HepG2 (cell line): Measurements from ENCODE around the gene HPCAL4. TPM values are rescaled to one million over a fixed set of nuclear protein-coding genes. Genes with fewer than 3 reads are reported as not detected.

Experiments
- ATAC-seq: fragments of 200-7000 bp; cut with Tn5 transposase; 3 replicates; pipeline ENCODE4 v1.9.1; 2020; ENCODE audit warnings: mild to moderate bottlenecking, moderate library complexity
- BruUV-seq: library from RNA; stranded (reverse); fragments of 400-500 nt; replicated peaks from 2 replicates; lab custom pipeline; 2021; lab: Mats Ljungman, UMichigan
- CTCF ChIA-PET: fragments of 300-600 bp; formaldehyde crosslinking; extraction: SDS; loops from one replicate; lab custom pipeline; 2021; ENCODE audit warnings: low total read pairs, inconsistent platforms, low intra/inter-chr PET ratio; lab: Yijun Ruan, JAX
- POLR2A ChIA-PET: fragments of 350-600 bp; sonication (Branson Sonifier 250); formaldehyde crosslinking; loops from one replicate; lab custom pipeline; 2020; ENCODE audit warnings: antibody characterized with exemption, inconsistent platforms; lab: Yijun Ruan, JAX
- DNase-seq: peaks from one replicate; pipeline ENCODE4 v3.0.0-alpha.2; 2015; ENCODE audit warnings: low spot score
- FAIRE-seq: peaks from 3 replicates; lab custom pipeline; 2011; peaks lifted over from hg19 to GRCh38; lab: Jason Lieb, UNC
- H2AFZ ChIP-seq: one replicate; pipeline ENCODE4 v1.6.1; 2011; ENCODE audit warnings: low read length, inconsistent platforms
- H3K27ac ChIP-seq: fragments of 300-600 bp; 3 replicates; pipeline ENCODE4 v1.8.0; 2011; ENCODE audit warnings: mixed run types, mild to moderate bottlenecking, mixed read lengths, low read length, inconsistent platforms; ENCODE audit not compliant: insufficient read depth; ENCODE audit errors: extremely low read length
- H3K27me3 ChIP-seq, 2 experiments: fragments of 200-600 bp in 1 of 2; 2 replicates in 1 of 2; 3 replicates in 1 of 2; pipeline versions ENCODE4 v1.6.0 to v1.8.0; 2011; ENCODE audit warnings: low read length in 2 of 2, mild to moderate bottlenecking in 2 of 2, moderate library complexity in 2 of 2, inconsistent platforms in 1 of 2; ENCODE audit not compliant: insufficient read depth in 2 of 2, control insufficient read depth in 1 of 2
- H3K36me3 ChIP-seq, 2 experiments: fragments of 200-600 bp in 1 of 2; replicated peaks in 1 of 2; 2 replicates in 1 of 2; 3 replicates in 1 of 2; pipeline versions ENCODE4 v1.5.1 to v1.8.0; 2011; ENCODE audit warnings: low read length in 2 of 2, inconsistent platforms in 1 of 2; ENCODE audit not compliant: insufficient read depth in 2 of 2, control insufficient read depth in 1 of 2
- H3K4me1 ChIP-seq: 2 replicates; pipeline ENCODE4 v1.5.1; 2012; ENCODE audit warnings: low read length, inconsistent platforms; ENCODE audit not compliant: insufficient read depth
- H3K4me2 ChIP-seq: 2 replicates; pipeline ENCODE4 v1.6.0; 2011; ENCODE audit warnings: low read depth, low read length, inconsistent platforms
- H3K4me3 ChIP-seq, 3 experiments: fragments of 200-600 bp in 1 of 3; sonication (generic), shearing (Covaris generic) in 1 of 3; replicated peaks in 1 of 3; 2 replicates each; pipeline ENCODE4 v1.5.1; 2011 to 2016; ENCODE audit warnings: low read length in 3 of 3, inconsistent platforms in 2 of 3, low read depth in 2 of 3, mild to moderate bottlenecking in 2 of 3, control low read depth in 1 of 3, mixed read lengths in 1 of 3; ENCODE audit not compliant: insufficient read depth in 1 of 3
- H3K79me2 ChIP-seq: one replicate; pipeline ENCODE4 v1.6.1; 2011; ENCODE audit warnings: low read length, inconsistent platforms; ENCODE audit not compliant: insufficient read depth
- H3K9ac ChIP-seq: 2 replicates; pipeline ENCODE4 v1.6.0; 2011; ENCODE audit warnings: mild to moderate bottlenecking, low read depth, low read length, inconsistent platforms; ENCODE audit not compliant: insufficient read depth
- H3K9me3 ChIP-seq: 2 replicates; pipeline ENCODE4 v1.5.1; 2012; ENCODE audit warnings: mild to moderate bottlenecking, low read length
- H4K20me1 ChIP-seq: 2 replicates; pipeline ENCODE4 v1.6.0; 2011; ENCODE audit warnings: inconsistent platforms, mild to moderate bottlenecking, low read length, moderate library complexity; ENCODE audit not compliant: insufficient read depth
- CHD2 ChIP-seq: IDR thresholded peaks from 2 replicates; pipeline ENCODE4 v1.6.1; 2011; ENCODE audit warnings: low read depth, low read length, improper control_type of control experiment
- ELF3 ChIP-seq: IDR thresholded peaks from 2 replicates; pipeline ENCODE4 v1.6.1; 2016; ENCODE audit warnings: missing genetic modification reagents, missing compliant biosample characterization
- HBP1 ChIP-seq: IDR thresholded peaks from 2 replicates; pipeline ENCODE4 v1.6.1; 2016; ENCODE audit warnings: low read depth, control low read depth
- NCOA1 ChIP-seq: sonication (generic); formaldehyde crosslinking; IDR thresholded peaks from 2 replicates; pipeline ENCODE4 v1.9.0; 2021; ENCODE audit warnings: missing genetic modification reagents
- SRSF4 ChIP-seq: fragments of 200-400 bp; formaldehyde crosslinking; IDR thresholded peaks from one replicate; pipeline ENCODE4 v1.6.1; 2018; ENCODE audit warnings: mild to moderate bottlenecking, low read depth, low read length, moderate library complexity; ENCODE audit not compliant: poor library complexity, severe bottlenecking
- TBX2 ChIP-seq: sonication (generic); formaldehyde crosslinking; IDR thresholded peaks from 2 replicates; pipeline ENCODE4 v1.5.0; 2020; ENCODE audit warnings: missing genetic modification reagents, mild to moderate bottlenecking, borderline replicate concordance
- ZNF652 ChIP-seq: IDR thresholded peaks from 2 replicates; pipeline ENCODE4 v1.6.1; 2016; ENCODE audit warnings: low read depth, borderline replicate concordance
- WGBS: methylation state at CpG from one replicate; pipeline ENCODE4 v1.1.6; 2017; ENCODE audit warnings: low lambda C conversion rate; 5-methylcytosine and 5-hydroxymethylcytosine counted together
- in situ Hi-C: cut with HindIII; loops from 2 replicates; pipeline ENCODE4 v1.10.0; 2017; ENCODE audit warnings: low pct_unique_long_range_greater_than_20kb; ENCODE audit not compliant: extremely low pct_ligation_motif_present
- intact Hi-C: fragments of 100-400 bp; cut with micrococcal nuclease; formaldehyde crosslinking; loops from one replicate; pipeline ENCODE4 v1.10.0; 2022; ENCODE audit not compliant: unreplicated experiment
- polyA plus RNA-seq, 8 experiments: library from polyadenylated mRNA; depleted of rRNA in 3 of 8; stranded (reverse) in 7 of 8; unstranded in 1 of 8; fragments of >200 nt; fragmentation: Illumina TruSeq in 4 of 8; extraction: Trizol in 4 of 8; gene quantifications; 2 replicates each; pipeline versions ENCODE4 v1.2.1 to v1.2.3, GENCODE V29; 2011 to 2016; ENCODE audit warnings: low read depth in 4 of 8, missing spikeins in 1 of 8, mixed read lengths in 1 of 8; ENCODE audit not compliant: insufficient read depth in 1 of 8
- total RNA-seq, 5 experiments: library from RNA; depleted of rRNA; stranded (reverse); fragments of >200 nt; fragmentation: Illumina TruSeq; extraction: Trizol; gene quantifications; 2 replicates each; pipeline ENCODE4 v1.2.3, GENCODE V29; 2016; ENCODE audit warnings: low read depth in 1 of 5
- TF ChIP-seq, protein P1 (sequence below): IDR thresholded peaks from 2 replicates; pipeline ENCODE4 v1.6.1; 2016; ENCODE audit warnings: mild to moderate bottlenecking, missing biosample characterization, missing genetic modification reagents
- TF ChIP-seq, protein P2 (sequence below), 2 experiments: fragments of 450-650 bp in 1 of 2; sonication (generic) in 1 of 2; formaldehyde crosslinking; IDR thresholded peaks; 2 replicates each; pipeline versions ENCODE4 v1.5.0 to v1.8.0; 2020 to 2022; ENCODE audit warnings: mild to moderate bottlenecking in 1 of 2, missing genetic modification reagents in 1 of 2

Gene HPCAL4
- total and polyA plus RNA-seq, 2 of the 13 experiments (the other 11 are each of a cell fraction or from before 2014, with no cell fraction given) = not detected

- POLR2A ChIA-PET = no interaction called here
- in situ Hi-C loops = no loop called here
These were observed 2.5 kb downstream of the HPCAL4 start for GRCh38 chr1:39688706-39689105.

More at GRCh38 chr1:39688706-39689105, 2.5 kb downstream of the HPCAL4 start:
- no TSS peak for BruUV-seq
- intact Hi-C loops = loop anchor here (1.0 kb wide), 1 partner anchor 26 kb away; no protein-coding TSS in a partner anchor
- Histone ChIP-seq H3K27ac (no peak overlapping the region), H3K9me3 (no peaks in the 10 kb centered on the region), H3K4me1 (peaks cover 11% of the 10 kb centered on the region; the same call in 1 of the 2 replicates), H3K79me2 (no peaks in the 10 kb centered on the region), H3K4me3 (no peak overlapping the region), H3K4me2 (no peak overlapping the region), H3K27me3 (peaks cover 11 to 60% of the 10 kb centered on the region in 2 experiments), H2AFZ (no peak overlapping the region), H3K36me3 (no peaks in the 10 kb centered on the region), H3K9ac (no peak overlapping the region), H4K20me1 (no peaks in the 10 kb centered on the region)
- ATAC-seq (no peak), DNase-seq (no peak), FAIRE-seq (no peak)
- WGBS = 12% methylated on average over 3 of the region's 3 CpGs
- TF ChIP-seq, protein P1, sequence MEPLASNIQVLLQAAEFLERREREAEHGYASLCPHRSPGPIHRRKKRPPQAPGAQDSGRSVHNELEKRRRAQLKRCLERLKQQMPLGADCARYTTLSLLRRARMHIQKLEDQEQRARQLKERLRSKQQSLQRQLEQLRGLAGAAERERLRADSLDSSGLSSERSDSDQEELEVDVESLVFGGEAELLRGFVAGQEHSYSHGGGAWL = no peak
- TF ChIP-seq NCOA1 (CRISPR knock-in tag) (no peak), SRSF4 (no peak), TBX2 (CRISPR knock-in tag) (no peak), ZNF652 (CRISPR knock-in tag) (no peak), CHD2 (no peak), HBP1 (no peak), ELF3 (CRISPR knock-in tag) (no peak)
- TF ChIP-seq, protein P2, sequence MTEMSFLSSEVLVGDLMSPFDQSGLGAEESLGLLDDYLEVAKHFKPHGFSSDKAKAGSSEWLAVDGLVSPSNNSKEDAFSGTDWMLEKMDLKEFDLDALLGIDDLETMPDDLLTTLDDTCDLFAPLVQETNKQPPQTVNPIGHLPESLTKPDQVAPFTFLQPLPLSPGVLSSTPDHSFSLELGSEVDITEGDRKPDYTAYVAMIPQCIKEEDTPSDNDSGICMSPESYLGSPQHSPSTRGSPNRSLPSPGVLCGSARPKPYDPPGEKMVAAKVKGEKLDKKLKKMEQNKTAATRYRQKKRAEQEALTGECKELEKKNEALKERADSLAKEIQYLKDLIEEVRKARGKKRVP (CRISPR knock-in tag; IDR thresholded peaks at IDR 0.05) = no peak
- CTCF ChIA-PET = no interaction called here
